B cell (primary cell): ENCODE results near the gene ACO2. TPM values are rescaled to one million over a fixed set of nuclear protein-coding genes. Genes with fewer than 3 reads are reported as not detected.

ENCODE experiments used
- ATAC-seq: fragments of 200-7000 bp; cut with Tn5 transposase; one replicate; pipeline ENCODE4 v1.10.0; 2021; ENCODE audit warnings: low read depth, mild to moderate bottlenecking, moderate number of reproducible peaks, moderate library complexity
- CTCF ChIA-PET: fragments of 350-600 bp; sonication (Branson Sonifier 250); formaldehyde crosslinking; loops from one replicate; lab custom pipeline; 2021; ENCODE audit warnings: antibody characterized with exemption, inconsistent platforms; lab: Charles Lee
- POLR2A ChIA-PET: fragments of 350-600 bp; sonication (Branson Sonifier 250); formaldehyde crosslinking; loops from one replicate; lab custom pipeline; 2021; ENCODE audit warnings: antibody characterized with exemption; lab: Charles Lee
- DNase-seq: peaks from one replicate; pipeline ENCODE4 v3.0.0; 2013
- H2AFZ ChIP-seq: 2 replicates; pipeline ENCODE4 v1.6.1; 2012; ENCODE audit warnings: mild to moderate bottlenecking, low read depth, low read length; ENCODE audit not compliant: insufficient read depth, poor library complexity, severe bottlenecking
- H3K27ac ChIP-seq, 2 donors: 1 replicate in 1 of 2; 2 replicates in 1 of 2; pipeline ENCODE4 v1.5.1; 2012 to 2013; ENCODE audit warnings: low read length in 2 of 2, mild to moderate bottlenecking in 2 of 2, moderate library complexity in 1 of 2
- H3K27me3 ChIP-seq, 4 experiments: fragments of 200-600 bp in 1 of 4; sonication (generic) in 1 of 4; replicated peaks in 1 of 4; 1 replicate in 2 of 4; 2 replicates in 2 of 4; pipeline versions ENCODE4 v1.6.1 to v1.7.0; 2013 to 2016; ENCODE audit warnings: low read length in 3 of 4, mild to moderate bottlenecking in 2 of 4, mixed read lengths in 1 of 4, moderate library complexity in 1 of 4; ENCODE audit not compliant: insufficient read depth in 4 of 4, control insufficient read depth in 3 of 4; ENCODE audit errors: control extremely low read depth in 1 of 4
- H3K36me3 ChIP-seq, 2 experiments: replicated peaks in 1 of 2; 1 replicate in 1 of 2; 2 replicates in 1 of 2; pipeline versions ENCODE4 v1.6.1 to v1.7.1; 2013; ENCODE audit warnings: low read length in 1 of 2; ENCODE audit not compliant: insufficient read depth in 2 of 2, control insufficient read depth in 1 of 2; ENCODE audit errors: control extremely low read depth in 1 of 2, extremely low read depth in 1 of 2
- H3K4me1 ChIP-seq, 2 donors: fragments of 200-600 bp in 1 of 2; sonication (generic) in 1 of 2; 1 replicate in 1 of 2; 2 replicates in 1 of 2; pipeline versions ENCODE4 v1.5.1 to v1.6.1; 2013 to 2017; ENCODE audit warnings: low read length in 2 of 2; ENCODE audit not compliant: control insufficient read depth in 2 of 2, insufficient read depth in 2 of 2
- H3K4me2 ChIP-seq: replicated peaks from 2 replicates; pipeline ENCODE3; 2012; ENCODE audit warnings: mild to moderate bottlenecking, low read depth, low read length; ENCODE audit not compliant: poor library complexity, severe bottlenecking
- H3K4me3 ChIP-seq, 5 experiments: fragments of 200-600 bp in 1 of 5; sonication (generic) in 1 of 5; 1 replicate in 3 of 5; 2 replicates in 2 of 5; pipeline versions ENCODE4 v1.5.1 to v1.7.0; 2011 to 2016; ENCODE audit warnings: low read length in 4 of 5, mild to moderate bottlenecking in 4 of 5, low read depth in 2 of 5, control low read depth in 1 of 5, moderate library complexity in 1 of 5; ENCODE audit not compliant: insufficient read depth in 1 of 5; ENCODE audit errors: control extremely low read depth in 1 of 5, extremely low read depth in 1 of 5
- H3K79me2 ChIP-seq: fragments of 200-600 bp; sonication (generic); one replicate; pipeline ENCODE4 v1.6.0; 2016; ENCODE audit warnings: low read length; ENCODE audit not compliant: control insufficient read depth, insufficient read depth
- H3K9ac ChIP-seq: fragments of 200-600 bp; sonication (generic); 2 replicates; pipeline ENCODE4 v1.6.1; 2017; ENCODE audit warnings: mild to moderate bottlenecking, low read length, moderate library complexity
- H3K9me3 ChIP-seq, 3 donors: one replicate each; pipeline versions ENCODE4 v1.6.1 to v1.7.1; 2013; ENCODE audit warnings: low read length in 2 of 3; ENCODE audit not compliant: control insufficient read depth in 2 of 3, insufficient read depth in 1 of 3; ENCODE audit errors: control extremely low read depth in 1 of 3
- H4K20me1 ChIP-seq: 2 replicates; pipeline ENCODE4 v1.6.0; 2012; ENCODE audit warnings: mild to moderate bottlenecking, low read length; ENCODE audit not compliant: insufficient read depth, control insufficient read depth, poor library complexity, severe bottlenecking
- H3K27ac Mint-ChIP-seq: one replicate; pipeline ENCODE4 v1.8.0; 2021; ENCODE audit warnings: mixed read lengths
- H3K27me3 Mint-ChIP-seq: one replicate; pipeline ENCODE4 v1.8.0; 2021; ENCODE audit warnings: mixed read lengths
- H3K4me1 Mint-ChIP-seq: one replicate; pipeline ENCODE4 v1.8.0; 2021; ENCODE audit warnings: mixed read lengths
- H3K4me3 Mint-ChIP-seq: one replicate; pipeline ENCODE4 v1.8.0; 2021; ENCODE audit warnings: mixed read lengths
- H3K9me3 Mint-ChIP-seq: one replicate; pipeline ENCODE4 v1.8.0; 2022; ENCODE audit warnings: mixed read lengths; ENCODE audit not compliant: insufficient read depth
- EZH2 ChIP-seq: IDR thresholded peaks from 2 replicates; pipeline ENCODE4 v1.6.1; 2012; ENCODE audit warnings: borderline replicate concordance, low read depth, mild to moderate bottlenecking, moderate library complexity, low read length; ENCODE audit not compliant: insufficient read depth, poor library complexity, severe bottlenecking
- WGBS: methylation state at CpG from one replicate; pipeline ENCODE4 v1.1.5; 2013; ENCODE audit warnings: missing lambda C conversion rate; ENCODE audit not compliant: insufficient coverage; 5-methylcytosine and 5-hydroxymethylcytosine counted together
- intact Hi-C: fragments of 100-400 bp; cut with micrococcal nuclease; formaldehyde crosslinking; loops from one replicate; pipeline ENCODE4 v1.10.0; 2022
- polyA plus RNA-seq: library from polyadenylated mRNA; depleted of rRNA; stranded (reverse); fragments of >200 nt; gene quantifications from 2 replicates; pipeline ENCODE4 v1.2.3, GENCODE V29; 2012
- total RNA-seq, 2 donors: library from RNA; stranded (reverse); fragments of 120-200 nt in 1 of 2; gene quantifications; 1 replicate in 1 of 2; 2 replicates in 1 of 2; pipeline versions ENCODE4 v1.2.3 to v1.2.4, GENCODE V29; 2013 to 2022
- TF ChIP-seq, protein P1 (sequence below): fragments of 200-600 bp; IDR thresholded peaks from one replicate; pipeline ENCODE4 v1.8.0; 2022; ENCODE audit warnings: antibody characterized with exemption, mild to moderate bottlenecking

The ACO2 gene
- total and polyA plus RNA-seq, 2 donors (not counting 1 experiment from before 2014, with no cell fraction given): 91.5 to 91.7 TPM

DNA sequence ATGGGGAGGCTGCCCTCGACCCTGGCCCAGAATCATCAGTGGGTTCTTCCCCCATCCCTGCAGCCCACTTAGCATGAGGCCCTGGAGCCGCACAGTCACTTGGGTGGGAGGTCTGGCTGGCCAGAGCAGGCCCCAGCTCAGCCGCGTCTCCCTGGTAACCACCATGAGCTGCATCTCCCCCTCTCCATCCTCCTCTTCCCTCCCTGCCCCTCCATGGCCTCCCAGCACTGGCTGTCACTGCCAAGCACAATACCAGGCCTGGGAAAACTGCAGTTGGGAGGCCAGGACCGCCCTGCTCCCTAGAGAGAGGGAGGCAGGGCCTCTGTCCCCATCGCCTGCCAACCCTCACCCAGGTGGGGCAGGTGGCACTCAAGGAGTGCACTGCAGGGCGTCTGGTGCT is 99.9 kb downstream of the ACO2 start:
- H2AFZ ChIP-seq: no peak overlapping the region
- H4K20me1 ChIP-seq: no peaks in the 10 kb centered on the region
- Mint-ChIP-seq H3K4me1 (no peaks in the 10 kb centered on the region), H3K4me3 (no peak overlapping the region), H3K9me3 (no peaks in the 10 kb centered on the region), H3K27ac (no peak overlapping the region), H3K27me3 (peaks cover 4% of the 10 kb centered on the region)
- H3K4me2 ChIP-seq: no peak overlapping the region
- H3K36me3 ChIP-seq: no peaks in the 10 kb centered on the region
- POLR2A ChIA-PET: no interaction called here
- no peaks in the 10 kb centered on the region for H3K4me1 ChIP-seq
- DNase-seq (no peak), ATAC-seq (no peak)
- 84% methylated on average over 6 of the region's 7 CpGs for WGBS
- no peak overlapping the region for H3K27ac ChIP-seq
- TF ChIP-seq, protein P1, sequence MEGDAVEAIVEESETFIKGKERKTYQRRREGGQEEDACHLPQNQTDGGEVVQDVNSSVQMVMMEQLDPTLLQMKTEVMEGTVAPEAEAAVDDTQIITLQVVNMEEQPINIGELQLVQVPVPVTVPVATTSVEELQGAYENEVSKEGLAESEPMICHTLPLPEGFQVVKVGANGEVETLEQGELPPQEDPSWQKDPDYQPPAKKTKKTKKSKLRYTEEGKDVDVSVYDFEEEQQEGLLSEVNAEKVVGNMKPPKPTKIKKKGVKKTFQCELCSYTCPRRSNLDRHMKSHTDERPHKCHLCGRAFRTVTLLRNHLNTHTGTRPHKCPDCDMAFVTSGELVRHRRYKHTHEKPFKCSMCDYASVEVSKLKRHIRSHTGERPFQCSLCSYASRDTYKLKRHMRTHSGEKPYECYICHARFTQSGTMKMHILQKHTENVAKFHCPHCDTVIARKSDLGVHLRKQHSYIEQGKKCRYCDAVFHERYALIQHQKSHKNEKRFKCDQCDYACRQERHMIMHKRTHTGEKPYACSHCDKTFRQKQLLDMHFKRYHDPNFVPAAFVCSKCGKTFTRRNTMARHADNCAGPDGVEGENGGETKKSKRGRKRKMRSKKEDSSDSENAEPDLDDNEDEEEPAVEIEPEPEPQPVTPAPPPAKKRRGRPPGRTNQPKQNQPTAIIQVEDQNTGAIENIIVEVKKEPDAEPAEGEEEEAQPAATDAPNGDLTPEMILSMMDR: no peak
- no peak for TF ChIP-seq EZH2
- H3K9me3 ChIP-seq: no peaks in the 10 kb centered on the region
- intact Hi-C loops: no loop called here
- no peaks in the 10 kb centered on the region for H3K27me3 ChIP-seq
- no peak overlapping the region for H3K4me3 ChIP-seq
- no peaks in the 10 kb centered on the region for H3K79me2 ChIP-seq
- no peak overlapping the region for H3K9ac ChIP-seq
- CTCF ChIA-PET: no interaction called here

GRCh38 chr22:41570221-41570620 is 101.3 kb downstream of the ACO2 start:
- Histone ChIP-seq H3K9me3 (no peaks in the 10 kb centered on the region), H3K36me3 (no peaks in the 10 kb centered on the region), H3K79me2 (no peaks in the 10 kb centered on the region), H3K4me2 (no peak overlapping the region), H3K27ac (no peak overlapping the region), H3K9ac (no peak overlapping the region), H2AFZ (no peak overlapping the region), H3K27me3 (no peaks in the 10 kb centered on the region), H3K4me3 (no peak overlapping the region), H3K4me1 (no peaks in the 10 kb centered on the region), H4K20me1 (no peaks in the 10 kb centered on the region)
- intact Hi-C loops: no loop called here
- Mint-ChIP-seq H3K27ac (no peak overlapping the region), H3K27me3 (no peaks in the 10 kb centered on the region), H3K9me3 (no peaks in the 10 kb centered on the region), H3K4me3 (no peak overlapping the region), H3K4me1 (no peaks in the 10 kb centered on the region)
- TF ChIP-seq, protein P1: no peak
- TF ChIP-seq EZH2: no peak
- DNase-seq (no peak), ATAC-seq (no peak)
- POLR2A ChIA-PET: no interaction called here
- CTCF ChIA-PET: no interaction called here
- no CpG with 5 or more reads among the region's 3 CpGs for WGBS
